Neuronal stem cell (in vitro differentiated cells): ENCODE measurements around the gene NPIPB2.

Source experiments
- DNase-seq: peaks from one replicate; pipeline ENCODE4 v3.0.0-alpha.2; 2013; ENCODE audit warnings: low spot score
- H2AFZ ChIP-seq: one replicate; pipeline ENCODE4 v1.6.1; 2013; ENCODE audit warnings: mild to moderate bottlenecking, low read length, inconsistent platforms
- H2AK5ac ChIP-seq: 2 replicates; pipeline ENCODE4 v1.6.1; 2013; ENCODE audit warnings: low read depth, mild to moderate bottlenecking, inconsistent platforms, low read length, moderate library complexity, mixed read lengths
- H2BK120ac ChIP-seq: 2 replicates; pipeline ENCODE4 v1.6.1; 2013; ENCODE audit warnings: low read depth, mild to moderate bottlenecking, inconsistent platforms, low read length, moderate library complexity, mixed read lengths
- H2BK12ac ChIP-seq: one replicate; pipeline ENCODE4 v1.6.1; 2013; ENCODE audit warnings: low read length, inconsistent platforms
- H2BK15ac ChIP-seq: 2 replicates; pipeline ENCODE4 v1.6.1; 2013; ENCODE audit warnings: mild to moderate bottlenecking, low read length, inconsistent platforms, mixed read lengths
- H2BK5ac ChIP-seq: one replicate; pipeline ENCODE4 v1.6.1; 2013; ENCODE audit warnings: inconsistent platforms, mild to moderate bottlenecking, low read length, moderate library complexity
- H3K14ac ChIP-seq: one replicate; pipeline ENCODE4 v1.6.1; 2013; ENCODE audit warnings: low read length, inconsistent platforms
- H3K18ac ChIP-seq: 2 replicates; pipeline ENCODE4 v1.6.1; 2013; ENCODE audit warnings: low read length, inconsistent platforms
- H3K23ac ChIP-seq: 2 replicates; pipeline ENCODE4 v1.6.1; 2013; ENCODE audit warnings: low read depth, mild to moderate bottlenecking, mixed read lengths, low read length, inconsistent platforms; ENCODE audit not compliant: poor library complexity
- H3K27ac ChIP-seq: replicated peaks from 3 replicates; pipeline ENCODE4 v1.5.1; 2013; ENCODE audit warnings: low read length, inconsistent platforms
- H3K27me3 ChIP-seq, 3 experiments: 2 replicates each; pipeline ENCODE4 v1.6.1; 2013; ENCODE audit warnings: low read length in 3 of 3, mild to moderate bottlenecking in 2 of 3, inconsistent platforms in 1 of 3, low read depth in 1 of 3, mixed read lengths in 1 of 3, moderate library complexity in 1 of 3; ENCODE audit not compliant: control insufficient read depth in 3 of 3, insufficient read depth in 3 of 3
- H3K36me3 ChIP-seq, 2 donors: replicated peaks in 1 of 2; 2 replicates each; pipeline ENCODE4 v1.6.1; 2013; ENCODE audit warnings: low read length in 2 of 2; ENCODE audit not compliant: control insufficient read depth in 2 of 2, insufficient read depth in 2 of 2
- H3K4ac ChIP-seq: 2 replicates; pipeline ENCODE4 v1.6.1; 2013; ENCODE audit warnings: inconsistent platforms, mild to moderate bottlenecking, low read length, moderate library complexity
- H3K4me1 ChIP-seq, 2 donors: 1 replicate in 1 of 2; 2 replicates in 1 of 2; pipeline ENCODE4 v1.6.1; 2013; ENCODE audit warnings: low read length in 2 of 2, low read depth in 1 of 2; ENCODE audit not compliant: control insufficient read depth in 2 of 2, insufficient read depth in 1 of 2
- H3K4me2 ChIP-seq: one replicate; pipeline ENCODE4 v1.6.1; 2013; ENCODE audit warnings: mild to moderate bottlenecking, low read length, inconsistent platforms; ENCODE audit not compliant: insufficient read depth, poor library complexity, severe bottlenecking
- H3K4me3 ChIP-seq, 2 donors: 2 replicates each; pipeline ENCODE4 v1.5.1; 2013; ENCODE audit warnings: low read length in 2 of 2, mild to moderate bottlenecking in 2 of 2, inconsistent platforms in 1 of 2, moderate library complexity in 1 of 2
- H3K79me1 ChIP-seq: one replicate; pipeline ENCODE4 v1.6.1; 2013; ENCODE audit warnings: low read depth, mild to moderate bottlenecking, inconsistent platforms, low read length, moderate library complexity
- H3K9ac ChIP-seq: one replicate; pipeline ENCODE4 v1.6.1; 2013; ENCODE audit warnings: mild to moderate bottlenecking, low read depth, low read length, inconsistent platforms; ENCODE audit not compliant: poor library complexity
- H3K9me3 ChIP-seq, 2 donors: replicated peaks in 1 of 2; 2 replicates each; pipeline versions ENCODE3 to v1.6.1; 2013; ENCODE audit warnings: low read length in 2 of 2, mild to moderate bottlenecking in 2 of 2, inconsistent platforms in 1 of 2, low read depth in 1 of 2, mixed read lengths in 1 of 2, moderate library complexity in 1 of 2; ENCODE audit not compliant: control insufficient read depth in 2 of 2, insufficient read depth in 1 of 2
- H4K8ac ChIP-seq: one replicate; pipeline ENCODE4 v1.6.1; 2013; ENCODE audit warnings: low read depth, mild to moderate bottlenecking, inconsistent platforms, low read length, moderate library complexity
- H4K91ac ChIP-seq: one replicate; pipeline ENCODE4 v1.6.1; 2013; ENCODE audit warnings: low read length, low read depth, mild to moderate bottlenecking, inconsistent platforms; ENCODE audit not compliant: poor library complexity
- WGBS, 2 donors: extraction: QIAGEN DNeasy Blood & Tissue Kit; methylation state at CpG; one replicate each; pipeline ENCODE4 v1.1.7; 2013; ENCODE audit warnings: missing lambda C conversion rate in 2 of 2, mixed read lengths in 1 of 2; ENCODE audit not compliant: insufficient read length in 2 of 2, insufficient replicate concordance in 1 of 2; ENCODE audit errors: extremely low coverage in 2 of 2; 5-methylcytosine and 5-hydroxymethylcytosine counted together

The NPIPB2 gene

DNA sequence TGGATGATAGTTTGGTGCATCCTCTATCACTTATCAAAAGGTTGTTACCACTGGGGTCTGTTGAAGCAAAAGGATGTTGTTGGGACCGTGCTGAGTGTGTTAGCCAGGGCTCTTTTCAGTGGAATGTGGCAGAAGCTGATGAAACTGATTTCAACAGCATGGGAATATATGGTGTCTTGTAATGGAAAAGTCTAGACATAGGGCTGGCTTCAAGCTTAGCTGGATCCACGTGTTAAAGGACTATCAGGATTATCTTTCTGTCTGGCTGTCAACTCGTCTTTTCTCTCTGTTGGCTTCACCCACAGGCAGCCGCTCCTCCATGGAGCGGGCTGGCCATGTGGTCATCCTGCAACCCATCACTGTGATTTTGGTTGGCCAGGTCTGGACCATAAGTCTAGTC is 43.4 kb upstream of the NPIPB2 start:
- Histone ChIP-seq H3K4me2 (no peak overlapping the region), H4K8ac (no peak overlapping the region), H3K4me3 (no peak overlapping the region), H3K23ac (no peak overlapping the region), H3K9ac (no peak overlapping the region), H3K27ac (no peak overlapping the region), H2AK5ac (no peak overlapping the region), H3K18ac (no peak overlapping the region), H2BK15ac (no peak overlapping the region), H3K14ac (no peak overlapping the region), H2BK12ac (no peak overlapping the region), H3K4ac (no peak overlapping the region), H3K9me3 (no peaks in the 10 kb centered on the region), H3K36me3 (no peaks in the 10 kb centered on the region), H4K91ac (no peak overlapping the region), H2BK5ac (no peak overlapping the region), H2BK120ac (no peak overlapping the region), H3K27me3 (no peaks in the 10 kb centered on the region), H2AFZ (no peak overlapping the region), H3K4me1 (peaks cover 0 to 5% of the 10 kb centered on the region in 2 donors), H3K79me1 (no peaks in the 10 kb centered on the region)
- WGBS, 2 donors = no CpG with 5 or more reads among the region's 5 CpGs
- DNase-seq = no peak

DNA sequence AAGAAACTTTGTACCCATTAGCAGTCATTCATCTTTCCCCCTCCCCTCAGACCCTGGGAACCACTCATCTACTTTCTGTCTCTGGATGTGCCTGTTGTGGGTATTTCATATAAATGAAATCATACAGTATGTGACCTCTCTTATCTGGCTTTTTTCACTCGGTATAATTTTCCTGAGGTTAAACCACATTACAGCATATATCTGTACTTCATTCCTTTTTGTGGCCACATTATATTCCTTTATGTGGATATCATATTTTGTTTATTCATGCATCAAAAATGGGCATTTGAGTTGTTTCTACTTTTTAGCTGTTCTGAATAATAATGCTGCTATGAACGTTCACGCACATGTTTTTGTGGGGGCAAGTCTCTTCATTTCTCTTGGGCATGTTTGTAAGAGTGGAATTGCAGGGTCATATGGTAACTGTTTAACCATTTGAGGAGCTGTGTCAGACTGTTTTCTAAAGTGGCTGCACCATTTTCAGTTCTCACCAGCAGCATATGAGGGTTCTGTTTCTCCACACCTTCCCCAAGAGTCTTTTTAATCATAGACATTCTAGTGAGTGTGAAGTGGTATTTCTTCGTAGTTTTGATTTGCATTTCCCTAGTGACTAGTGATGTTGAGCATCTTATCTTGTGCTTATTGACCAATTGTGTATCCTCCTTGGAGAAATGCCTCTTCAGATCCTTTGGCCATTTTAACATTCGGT is 38.4 kb upstream of the NPIPB2 start:
- no peak overlapping the region for H3K14ac ChIP-seq
- peaks cover 0 to 1% of the 10 kb centered on the region in 2 donors for H3K9me3 ChIP-seq
- no peak overlapping the region for H2BK12ac ChIP-seq
- no peak overlapping the region for H3K4ac ChIP-seq
- no peaks in the 10 kb centered on the region for H3K27me3 ChIP-seq
- no peak for DNase-seq
- H3K4me2 ChIP-seq = no peak overlapping the region
- no peak overlapping the region for H2AK5ac ChIP-seq
- no peak overlapping the region for H2BK15ac ChIP-seq
- H3K36me3 ChIP-seq = no peaks in the 10 kb centered on the region
- H3K4me3 ChIP-seq = no peak overlapping the region
- H2BK120ac ChIP-seq = no peak overlapping the region
- no peak overlapping the region for H3K27ac ChIP-seq
- H3K23ac ChIP-seq = no peak overlapping the region
- H2BK5ac ChIP-seq = no peak overlapping the region
- no peak overlapping the region for H2AFZ ChIP-seq
- H3K4me1 ChIP-seq = peaks cover 11 to 14% of the 10 kb centered on the region in 2 donors
- H3K9ac ChIP-seq = no peak overlapping the region
- H4K8ac ChIP-seq = no peak overlapping the region
- H3K18ac ChIP-seq = no peak overlapping the region
- WGBS, 2 donors = no CpG with 5 or more reads among the region's 5 CpGs
- no peak overlapping the region for H4K91ac ChIP-seq
- peaks cover 7% of the 10 kb centered on the region for H3K79me1 ChIP-seq

DNA sequence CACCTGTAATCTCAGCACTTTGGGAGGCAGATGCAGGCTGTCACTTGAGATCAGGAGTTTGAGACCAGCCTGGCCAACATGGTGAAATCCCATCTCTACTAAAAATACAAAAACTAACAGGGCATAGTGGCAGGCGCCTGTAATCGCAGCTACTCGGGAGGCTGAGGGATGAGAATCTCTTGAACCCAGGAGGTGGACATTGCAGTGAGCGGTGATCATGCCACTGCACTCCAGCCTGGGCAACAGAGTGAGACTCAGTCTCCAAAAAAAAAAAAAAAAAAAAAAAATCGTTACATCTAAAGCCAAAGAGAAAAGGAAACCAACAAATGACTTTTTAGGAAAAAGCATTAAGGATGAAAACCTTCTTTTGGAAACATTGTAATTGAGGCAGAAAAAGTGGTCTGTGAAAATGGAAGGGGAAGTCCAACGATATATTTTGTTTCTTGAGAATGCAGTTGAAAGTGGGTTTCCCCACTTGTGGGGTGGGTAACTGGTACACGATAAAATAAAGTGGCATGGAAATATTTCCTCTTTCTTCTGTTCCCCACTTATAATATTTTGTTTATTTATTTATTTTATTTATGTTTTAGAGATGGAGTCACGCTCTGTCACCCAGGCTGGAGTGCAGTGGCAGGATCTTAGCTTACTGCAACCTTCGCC is 37.3 kb upstream of the NPIPB2 start:
- H3K14ac ChIP-seq = no peak overlapping the region
- H3K4ac ChIP-seq = no peak overlapping the region
- H2BK12ac ChIP-seq = no peak overlapping the region
- no peak overlapping the region for H3K23ac ChIP-seq
- peaks cover 0 to 2% of the 10 kb centered on the region in 2 donors for H3K36me3 ChIP-seq
- no peak overlapping the region for H3K4me2 ChIP-seq
- H3K27me3 ChIP-seq = no peaks in the 10 kb centered on the region
- no peak overlapping the region for H2BK5ac ChIP-seq
- H3K4me1 ChIP-seq = peaks cover 11 to 14% of the 10 kb centered on the region in 2 donors
- H4K8ac ChIP-seq = no peak overlapping the region
- no peak overlapping the region for H2AK5ac ChIP-seq
- no peak for DNase-seq
- no peak overlapping the region for H4K91ac ChIP-seq
- H2AFZ ChIP-seq = no peak overlapping the region
- H3K4me3 ChIP-seq = no peak overlapping the region
- H2BK15ac ChIP-seq = no peak overlapping the region
- H3K79me1 ChIP-seq = peaks cover 7% of the 10 kb centered on the region
- no peak overlapping the region for H3K9ac ChIP-seq
- no CpG with 5 or more reads among the region's 9 CpGs for WGBS, 2 donors
- H3K9me3 ChIP-seq = peaks cover 0 to 1% of the 10 kb centered on the region in 2 donors
- no peak overlapping the region for H2BK120ac ChIP-seq
- H3K18ac ChIP-seq = no peak overlapping the region
- no peak overlapping the region for H3K27ac ChIP-seq

- Histone ChIP-seq H2AFZ (peak overlapping the region; percentile 96), H3K4ac (no peak overlapping the region), H2BK15ac (no peak overlapping the region), H3K79me1 (peaks cover 7% of the 10 kb centered on the region), H3K18ac (no peak overlapping the region), H3K9me3 (peaks cover 0 to 1% of the 10 kb centered on the region in 2 donors), H4K91ac (no peak overlapping the region), H3K4me3 (no peak overlapping the region), H3K27ac (no peak overlapping the region), H3K14ac (no peak overlapping the region), H2BK120ac (no peak overlapping the region), H3K9ac (no peak overlapping the region), H3K36me3 (peaks cover 0 to 11% of the 10 kb centered on the region in 2 donors), H3K23ac (no peak overlapping the region), H2AK5ac (no peak overlapping the region), H3K4me2 (no peak overlapping the region), H4K8ac (no peak overlapping the region), H3K4me1 (peaks cover 11 to 14% of the 10 kb centered on the region in 2 donors), H2BK5ac (no peak overlapping the region), H3K27me3 (no peaks in the 10 kb centered on the region), H2BK12ac (no peak overlapping the region)
- no CpG with 5 or more reads among the region's 2 CpGs for WGBS, 2 donors
- DNase-seq = no peak
Measured at GRCh38 chr16:11978080-11978479, 36.2 kb upstream of the NPIPB2 start.
